ENCODE results near the gene NUP210L. TPM values are rescaled to one million over a fixed set of nuclear protein-coding genes. Genes with fewer than 3 reads are reported as not detected.
"Not testable (repeated sequence)": the region's sequence is repeated elsewhere in the genome, so short reads cannot be mapped to it uniquely, and the experiment has no call there.

Gene NUP210L
- total RNA-seq, 1 experiment from 2014 or later, result 0.07 TPM

DNA sequence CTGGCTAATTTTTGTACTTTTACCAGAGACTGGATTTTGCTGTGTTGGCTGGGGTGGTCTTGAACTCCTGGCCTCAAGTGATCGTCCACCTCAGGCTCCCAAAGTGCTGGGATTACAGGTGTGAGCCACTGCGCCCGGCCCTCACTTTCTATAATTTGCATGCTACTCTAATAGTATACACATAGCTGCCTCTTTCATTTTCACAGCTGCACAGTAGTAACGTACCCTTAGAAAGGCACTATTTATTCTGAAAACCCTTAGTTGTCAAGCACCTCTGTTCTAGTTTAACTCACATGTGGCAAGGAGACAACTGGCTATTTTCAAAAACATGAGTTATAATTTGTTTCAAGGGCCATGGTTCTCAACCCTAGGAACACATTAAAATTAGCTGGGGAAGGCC, 19.8 kb upstream of the NUP210L start:
- DNase-seq (ENCODE audit: low read depth), result no peak
- in situ Hi-C loops (cut with HindIII; ENCODE audit: low pct_unique_long_range_greater_than_20kb, low sequenced_read_pairs), result no loop called here

DNA sequence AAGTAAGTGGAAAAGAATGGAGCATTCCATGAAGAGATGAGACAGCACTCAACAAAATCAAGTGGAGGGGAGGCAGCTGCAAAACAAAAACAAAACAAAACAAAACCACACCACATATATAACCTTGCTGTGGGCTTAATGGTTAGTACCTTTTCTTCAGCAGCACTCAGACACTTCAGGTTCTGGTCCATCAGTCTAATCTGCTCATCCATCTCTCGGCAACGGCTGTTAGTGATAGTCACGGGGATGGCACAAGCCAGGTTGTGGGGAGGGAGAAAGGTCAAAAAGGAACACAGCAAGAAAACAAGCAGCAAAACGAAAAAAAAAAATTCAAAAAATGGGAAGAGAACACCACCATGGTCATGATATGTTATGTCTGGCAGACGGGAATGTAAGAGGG, 17.0 kb upstream of the NUP210L start:
- no peak for DNase-seq (ENCODE audit: low read depth)
- in situ Hi-C loops (cut with HindIII; ENCODE audit: low pct_unique_long_range_greater_than_20kb, low sequenced_read_pairs), result no loop called here

DNA sequence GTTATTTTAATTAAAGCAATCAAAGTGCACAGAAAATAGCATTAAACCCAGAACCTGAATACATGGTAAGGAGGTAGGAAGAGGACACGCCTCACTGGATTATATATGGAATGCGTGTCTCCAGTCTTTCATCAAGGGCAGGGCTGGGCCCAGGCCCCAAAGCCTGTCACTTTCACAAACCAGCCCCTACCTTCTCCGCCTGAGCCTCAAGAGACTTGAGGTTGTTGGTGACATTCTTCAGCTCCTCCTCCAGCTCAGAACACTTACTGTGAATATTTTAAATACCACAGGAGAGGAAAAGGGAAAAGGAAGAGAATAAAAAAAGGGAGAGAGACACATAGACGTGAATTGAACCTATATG, 16.3 kb upstream of the NUP210L start:
- in situ Hi-C loops (cut with HindIII; ENCODE audit: low pct_unique_long_range_greater_than_20kb, low sequenced_read_pairs), result no loop called here

DNA sequence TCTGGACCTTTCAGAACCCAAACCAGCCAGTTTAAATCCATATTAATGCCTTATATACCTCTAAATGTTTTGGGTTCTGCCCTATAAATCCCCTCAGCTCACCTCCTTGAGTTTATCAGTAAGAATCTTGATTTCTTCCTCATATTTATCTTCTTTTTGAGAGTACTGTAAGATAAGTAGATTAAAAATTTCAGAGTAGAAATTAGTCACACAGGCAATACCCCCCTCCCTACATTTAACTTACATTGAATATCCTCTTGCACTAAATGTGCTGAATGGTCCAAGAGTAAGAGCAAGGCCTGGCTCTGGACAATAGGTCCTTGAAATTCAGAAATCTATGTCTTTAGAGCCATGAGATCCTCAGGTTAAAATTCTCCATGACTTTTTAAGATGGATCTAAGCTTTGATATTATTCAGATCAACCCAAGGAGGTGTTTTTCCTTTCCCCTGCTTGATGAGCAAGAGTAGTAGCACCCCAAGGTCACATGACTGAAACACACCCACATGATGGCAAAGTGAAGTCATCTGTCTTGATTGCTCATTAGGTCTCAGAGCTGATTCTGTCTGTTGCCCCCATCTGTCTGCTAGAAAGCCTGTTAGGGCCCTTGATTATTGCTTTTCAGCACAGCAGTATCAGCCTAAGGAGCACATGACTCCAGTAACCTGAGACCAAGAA, 15.8 kb upstream of the NUP210L start:
- in situ Hi-C loops (cut with HindIII; ENCODE audit: low pct_unique_long_range_greater_than_20kb, low sequenced_read_pairs), result no loop called here
- DNase-seq (ENCODE audit: low read depth), result no peak

More for the DNA sequence above, 16.3 kb upstream of the NUP210L start:
- DNase-seq (ENCODE audit: low read depth), result no peak

DNA sequence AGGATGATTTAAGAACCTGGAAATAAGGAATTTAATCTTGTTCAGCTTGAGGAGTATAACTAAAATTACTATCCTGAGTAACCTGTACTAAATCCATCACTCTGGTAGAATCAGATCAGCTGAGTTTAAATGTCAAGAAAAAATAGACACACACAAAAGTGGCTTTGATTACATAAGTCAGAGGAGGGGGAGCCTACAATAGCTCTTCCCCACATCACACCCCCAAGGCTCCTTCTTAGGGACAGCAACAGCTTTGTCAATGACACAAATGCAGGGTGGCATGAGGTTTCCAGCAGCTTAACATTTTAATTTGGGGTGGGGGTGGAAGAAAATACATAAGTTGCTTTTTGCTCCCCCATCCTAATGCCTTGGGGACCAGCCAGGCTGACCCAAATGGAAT, 12.6 kb upstream of the NUP210L start:
- in situ Hi-C loops (cut with HindIII; ENCODE audit: low pct_unique_long_range_greater_than_20kb, low sequenced_read_pairs), result no loop called here
- no peak for DNase-seq (ENCODE audit: low read depth)

DNA sequence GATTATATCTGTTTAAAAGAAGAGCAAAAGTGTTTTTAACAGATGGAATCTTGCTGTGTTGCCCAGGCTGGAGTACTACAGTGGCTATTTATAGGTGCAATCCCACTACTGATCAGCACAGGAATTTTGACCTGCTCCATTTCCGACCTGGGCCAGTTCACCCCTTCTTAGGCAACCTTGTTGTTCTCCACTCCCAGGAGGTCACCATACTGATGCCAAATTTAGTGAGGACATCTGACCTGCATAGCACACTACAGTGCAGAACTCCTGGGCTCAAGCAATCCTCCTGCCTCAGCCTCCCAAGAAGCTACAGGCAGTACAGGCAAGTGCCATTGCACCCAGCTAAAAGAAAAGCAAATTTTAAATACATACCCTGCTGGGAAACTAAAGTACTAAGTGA, 11.3 kb upstream of the NUP210L start:
- in situ Hi-C loops (cut with HindIII; ENCODE audit: low pct_unique_long_range_greater_than_20kb, low sequenced_read_pairs), result no loop called here
- DNase-seq (ENCODE audit: low read depth), result no peak

DNA sequence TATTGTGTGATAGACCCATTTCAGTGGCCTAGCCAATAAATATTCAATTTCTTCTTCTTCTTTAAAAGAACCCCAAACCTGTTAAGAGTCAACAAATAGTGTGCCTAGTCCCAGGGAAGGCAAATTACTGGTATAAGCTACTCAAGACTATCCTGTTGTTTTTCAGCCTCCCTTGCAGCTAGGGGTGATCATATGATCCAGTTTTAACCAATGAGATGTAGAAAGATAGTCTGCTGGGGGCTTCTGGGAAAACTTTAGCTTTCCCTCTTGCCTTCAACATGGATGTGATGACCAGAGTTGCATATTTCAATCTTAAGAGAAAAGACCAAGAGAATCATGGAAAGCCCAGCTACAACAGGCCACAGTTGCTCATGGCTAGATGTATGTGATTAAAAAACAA, 4.7 kb upstream of the NUP210L start:
- DNase-seq (ENCODE audit: low read depth), result no peak
- in situ Hi-C loops (cut with HindIII; ENCODE audit: low pct_unique_long_range_greater_than_20kb, low sequenced_read_pairs), result no loop called here

DNA sequence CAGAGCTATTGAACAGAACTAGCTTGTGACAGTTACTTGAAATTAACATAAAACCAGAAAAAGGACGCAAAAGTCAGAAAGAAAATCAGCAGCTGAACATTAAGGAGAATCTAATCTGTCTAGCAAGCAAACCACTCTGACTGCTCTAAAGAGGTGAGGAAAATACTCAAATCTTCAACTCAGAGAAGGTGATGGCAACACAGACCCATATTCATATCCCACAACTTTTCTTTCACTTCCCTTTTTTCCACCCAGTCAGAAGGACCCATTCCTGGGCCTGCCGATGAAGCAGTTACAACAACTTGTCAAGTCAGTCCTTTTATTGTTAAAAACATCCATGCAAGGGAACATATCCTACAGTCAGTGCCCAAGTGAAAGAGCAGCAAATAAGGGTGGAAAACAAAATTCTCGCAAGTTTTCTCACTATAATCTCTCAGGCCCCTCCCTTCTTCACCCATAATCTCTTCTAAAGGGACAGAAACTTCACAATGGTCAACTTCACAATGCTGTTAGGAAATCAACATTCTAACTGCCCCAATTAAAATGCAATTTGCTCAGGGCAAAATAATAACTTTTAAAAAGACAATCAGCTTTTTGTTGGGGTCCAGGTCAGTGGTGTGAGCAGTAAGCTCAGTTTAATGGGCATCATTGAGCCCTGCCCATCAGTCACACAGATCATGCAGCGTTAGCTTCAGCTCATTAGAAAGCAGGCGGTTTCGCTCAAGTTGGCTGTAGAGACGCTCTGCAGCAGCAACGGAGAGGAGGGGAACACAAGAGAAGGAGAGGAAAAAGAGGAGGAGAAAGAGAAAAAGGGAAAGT, 3.6 kb upstream of the NUP210L start:
- DNase-seq (ENCODE audit: low read depth), result no peak
- in situ Hi-C loops (cut with HindIII; ENCODE audit: low pct_unique_long_range_greater_than_20kb, low sequenced_read_pairs), result no loop called here

DNA sequence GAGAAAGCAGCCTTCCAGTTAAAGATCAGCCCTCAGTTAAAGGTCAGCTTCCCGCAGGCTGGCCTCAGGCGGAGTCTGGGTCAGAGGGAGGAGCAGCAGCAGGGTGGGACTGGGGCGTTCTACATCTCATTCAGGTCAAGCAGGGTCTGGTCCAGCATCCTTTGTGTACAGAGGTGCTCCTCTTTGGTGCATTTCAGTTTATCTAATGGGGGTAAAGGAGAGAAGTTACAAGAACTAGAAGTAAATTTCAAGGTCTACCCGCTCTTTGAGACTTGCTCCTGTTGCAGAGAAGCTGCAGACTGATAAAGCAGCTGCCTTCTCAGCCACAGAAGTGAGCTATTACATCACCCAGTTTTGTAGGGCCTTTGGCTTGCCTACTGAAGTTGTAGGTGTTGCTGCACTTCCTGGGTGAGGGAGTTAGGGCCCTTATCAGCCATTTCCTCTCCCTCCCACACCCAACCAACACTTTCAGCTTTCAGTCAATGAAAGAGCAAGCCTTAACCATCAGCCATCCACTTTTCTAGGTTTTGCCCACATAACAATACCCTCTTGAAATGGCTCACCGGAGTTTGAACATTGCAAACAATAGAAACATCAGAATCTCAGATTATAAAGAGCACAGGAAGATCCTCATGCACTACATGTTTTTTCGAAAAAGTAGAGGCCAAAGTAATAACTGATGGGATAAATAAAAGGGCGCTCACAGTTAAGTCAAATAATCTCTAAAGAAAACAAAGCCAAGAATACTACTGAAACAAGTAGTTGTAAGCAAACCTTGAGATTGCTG, 2.8 kb upstream of the NUP210L start:
- no peak for DNase-seq (ENCODE audit: low read depth)
- in situ Hi-C loops (cut with HindIII; ENCODE audit: low pct_unique_long_range_greater_than_20kb, low sequenced_read_pairs), result no loop called here

DNA sequence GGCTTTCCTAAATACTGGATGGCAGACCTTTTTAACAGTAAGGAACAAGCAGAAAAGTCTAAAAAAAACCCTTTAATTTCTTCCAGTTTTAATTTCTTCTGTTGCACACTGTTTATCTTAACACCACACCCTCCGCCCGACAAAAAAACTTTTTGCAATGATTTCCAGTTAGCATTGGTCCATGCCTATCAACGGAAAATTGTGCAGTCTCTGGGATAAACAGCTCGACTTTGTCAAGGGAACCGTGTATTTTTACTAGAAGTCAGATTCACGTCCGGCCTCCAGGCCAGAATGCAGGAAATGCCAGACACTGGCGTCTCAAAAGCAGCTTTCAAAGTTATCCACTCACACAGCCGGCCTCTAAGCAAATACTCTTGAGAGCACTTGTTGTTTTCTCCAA, 378 bp upstream of the NUP210L start:
- DNase-seq (ENCODE audit: low read depth), result no peak
- in situ Hi-C loops (cut with HindIII; ENCODE audit: low pct_unique_long_range_greater_than_20kb, low sequenced_read_pairs), result no loop called here

DNA sequence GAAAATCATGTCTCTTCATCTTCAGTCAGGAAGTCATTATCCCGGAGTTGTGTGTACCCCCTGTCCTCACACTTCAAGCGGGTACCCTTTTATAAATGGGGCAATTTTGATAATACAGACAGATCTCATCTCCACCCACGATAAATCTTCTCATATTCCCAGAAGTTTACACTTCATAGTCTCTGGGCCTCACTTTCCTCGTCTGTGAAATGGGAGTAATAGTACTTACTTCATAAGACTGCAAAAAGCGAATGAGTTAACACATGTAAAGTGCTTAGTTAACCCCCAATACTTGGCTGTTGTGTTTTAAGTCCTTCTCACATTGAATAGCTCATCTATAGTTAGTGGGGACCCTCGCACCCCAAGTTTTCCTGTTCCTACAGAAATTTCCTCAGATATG, 820 bp downstream of the NUP210L start:
- no peak for DNase-seq (ENCODE audit: low read depth)
- in situ Hi-C loops (cut with HindIII; ENCODE audit: low pct_unique_long_range_greater_than_20kb, low sequenced_read_pairs), result no loop called here

DNA sequence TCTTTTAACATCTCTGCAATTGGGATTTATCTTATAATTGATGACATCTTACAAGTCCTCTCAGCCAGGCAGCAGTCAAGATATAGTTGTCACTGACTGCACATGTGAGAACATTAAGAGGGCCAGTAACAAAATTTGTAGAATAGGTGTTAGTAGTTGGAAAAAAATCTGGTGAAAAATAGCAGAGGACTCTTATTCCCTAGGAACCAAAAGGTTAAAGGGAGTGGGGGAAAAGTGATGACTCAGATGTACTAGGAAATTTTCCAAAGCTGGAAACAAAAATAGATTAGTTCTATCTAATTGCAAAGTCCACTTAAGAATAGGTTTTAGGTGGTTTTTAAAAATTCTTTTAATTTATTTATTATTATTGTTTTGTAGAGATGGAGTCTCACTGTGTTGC, 3.6 kb downstream of the NUP210L start:
- in situ Hi-C loops (cut with HindIII; ENCODE audit: low pct_unique_long_range_greater_than_20kb, low sequenced_read_pairs), result no loop called here
- DNase-seq (ENCODE audit: low read depth), result no peak

DNA sequence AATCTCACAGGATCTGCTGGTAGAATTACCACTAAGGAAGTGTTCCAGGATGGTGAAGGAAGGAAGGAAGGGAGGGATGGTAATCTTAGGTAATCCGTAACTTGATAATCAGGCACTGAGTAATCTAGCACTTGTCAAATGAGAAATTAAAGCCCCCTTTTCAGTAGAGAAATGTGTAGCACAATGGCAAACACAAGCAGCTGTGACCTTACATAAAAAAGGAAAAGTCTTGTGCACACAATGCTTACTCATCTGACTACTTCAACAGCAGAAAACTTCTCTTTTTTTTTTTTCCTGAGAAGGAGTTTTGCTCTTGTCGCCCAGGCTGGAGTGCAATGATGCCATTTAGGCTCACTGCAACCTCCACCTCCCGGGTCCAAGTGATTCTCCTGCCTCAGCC, 6.1 kb downstream of the NUP210L start:
- in situ Hi-C loops (cut with HindIII; ENCODE audit: low pct_unique_long_range_greater_than_20kb, low sequenced_read_pairs), result no loop called here
- no peak for DNase-seq (ENCODE audit: low read depth)

DNA sequence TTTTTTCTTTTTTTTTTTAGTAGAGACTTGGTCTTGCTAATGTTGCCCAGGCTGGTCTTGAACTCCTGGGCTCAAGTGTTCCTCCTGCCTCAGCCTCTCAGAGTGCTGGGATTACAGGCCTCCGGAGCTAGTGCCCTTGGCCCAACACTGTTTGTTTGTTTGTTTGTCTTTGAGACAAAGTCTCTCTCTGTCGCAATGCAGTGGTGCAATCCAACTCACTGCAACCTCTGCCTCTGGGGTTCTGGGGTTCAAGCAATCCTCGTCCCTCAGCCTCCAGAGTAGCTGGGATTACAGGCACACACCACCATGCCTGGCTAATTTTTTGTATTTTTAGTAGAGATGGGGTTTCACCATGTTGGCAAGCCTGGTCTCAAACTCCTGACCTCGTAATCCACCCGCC, 7.4 kb downstream of the NUP210L start:
- in situ Hi-C loops (cut with HindIII; ENCODE audit: low pct_unique_long_range_greater_than_20kb, low sequenced_read_pairs); DNase-seq (ENCODE audit: low read depth): not testable (repeated sequence)

DNA sequence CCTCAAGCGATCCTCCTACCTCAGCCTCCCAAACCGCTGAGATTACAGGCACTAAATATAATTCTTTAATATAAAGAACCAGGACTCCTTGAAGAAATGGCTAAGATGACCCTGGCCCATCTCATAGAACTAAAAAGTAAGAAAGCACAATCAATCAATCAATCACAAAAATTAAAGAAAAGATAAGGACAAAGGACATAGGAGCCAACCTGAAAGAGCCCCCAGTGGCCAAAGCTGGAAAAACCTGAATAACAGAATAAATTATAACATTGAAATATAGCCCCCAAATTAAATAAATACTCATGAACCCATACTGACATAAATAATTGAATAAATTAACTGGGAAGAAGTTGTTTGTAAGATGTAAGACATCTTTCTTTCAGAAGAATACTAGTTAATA, 8.9 kb downstream of the NUP210L start:
- DNase-seq (ENCODE audit: low read depth), result no peak
- in situ Hi-C loops (cut with HindIII; ENCODE audit: low pct_unique_long_range_greater_than_20kb, low sequenced_read_pairs), result no loop called here

DNA sequence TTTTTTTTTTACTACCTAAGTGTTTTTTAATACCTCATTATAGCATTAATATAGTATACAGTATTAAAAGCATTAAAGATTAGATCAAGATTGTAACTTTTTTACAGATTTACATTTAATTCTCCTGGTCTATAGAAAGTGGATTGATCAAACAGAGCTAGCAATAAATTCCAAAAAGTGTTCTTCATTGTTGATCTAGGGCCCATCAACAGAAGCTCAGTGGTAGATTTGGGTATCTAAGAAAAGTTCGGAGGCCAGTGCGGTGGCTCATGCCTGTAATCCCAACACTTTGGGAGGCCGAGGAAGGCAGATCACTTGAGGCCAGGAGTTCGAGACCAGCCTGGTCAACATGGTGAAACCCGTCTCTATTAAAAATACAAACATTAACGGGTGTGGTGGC, 12.5 kb downstream of the NUP210L start:
- in situ Hi-C loops (cut with HindIII; ENCODE audit: low pct_unique_long_range_greater_than_20kb, low sequenced_read_pairs), result no loop called here
- no peak for DNase-seq (ENCODE audit: low read depth)

DNA sequence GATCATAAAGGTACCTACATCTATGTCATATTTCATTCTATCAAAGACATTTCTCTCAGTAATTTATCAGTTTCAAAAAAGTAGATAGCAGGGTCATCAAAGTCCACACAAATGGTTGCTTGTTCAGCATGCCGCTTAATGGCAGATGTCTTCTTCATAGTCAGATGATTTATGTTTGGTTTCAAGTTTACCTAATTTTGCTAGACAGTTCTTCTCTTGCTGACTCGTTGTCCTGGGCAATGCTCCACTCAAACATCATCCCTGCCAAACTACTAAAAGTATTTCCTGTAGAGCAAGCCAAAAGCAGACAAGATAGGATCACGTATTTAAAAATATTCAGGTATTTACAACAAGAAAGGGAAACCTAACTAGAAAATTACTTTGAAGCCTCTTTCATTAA, 13.6 kb downstream of the NUP210L start:
- DNase-seq (ENCODE audit: low read depth), result no peak
- in situ Hi-C loops (cut with HindIII; ENCODE audit: low pct_unique_long_range_greater_than_20kb, low sequenced_read_pairs), result no loop called here

DNA sequence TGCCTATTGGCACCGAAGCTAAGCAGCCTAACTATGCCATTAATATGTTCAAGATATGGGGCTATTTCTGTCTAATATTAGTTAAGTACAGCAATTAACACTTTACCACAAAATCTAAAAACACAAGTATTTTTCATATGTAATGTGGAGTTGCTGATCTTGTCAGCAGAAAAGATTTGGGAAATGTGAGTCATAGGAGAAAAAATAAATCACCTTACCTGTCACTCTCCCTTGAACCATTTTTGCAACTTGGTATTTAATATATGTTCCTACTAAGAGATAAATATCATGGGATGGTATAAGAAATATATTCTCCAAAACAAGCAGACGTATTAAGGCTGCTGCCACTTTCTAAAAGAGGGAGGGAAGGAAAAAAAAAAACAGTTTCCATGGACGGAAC, 17.0 kb downstream of the NUP210L start:
- in situ Hi-C loops (cut with HindIII; ENCODE audit: low pct_unique_long_range_greater_than_20kb, low sequenced_read_pairs), result no loop called here
- DNase-seq (ENCODE audit: low read depth), result no peak

DNA sequence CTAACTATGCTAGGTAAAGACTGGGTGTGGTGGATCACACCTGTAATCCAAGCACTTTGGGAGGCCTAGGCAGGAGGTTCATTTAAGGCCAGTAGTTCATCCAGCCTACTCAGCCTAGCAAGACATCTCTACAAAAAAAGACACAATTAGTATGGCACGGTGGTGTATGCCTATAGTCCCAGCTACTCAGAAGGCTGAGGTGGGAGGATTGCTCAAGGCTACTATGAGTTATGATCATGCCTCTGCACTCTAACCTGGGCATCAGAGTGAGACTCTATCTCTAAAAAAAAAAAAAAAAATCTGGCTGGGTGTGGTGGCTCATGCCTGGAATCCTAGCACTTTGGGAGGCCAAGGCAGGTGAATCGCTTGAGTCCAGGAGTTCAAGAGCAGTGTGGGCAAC, 21.6 kb downstream of the NUP210L start:
- in situ Hi-C loops (cut with HindIII; ENCODE audit: low pct_unique_long_range_greater_than_20kb, low sequenced_read_pairs), result no loop called here
- DNase-seq (ENCODE audit: low read depth), result no peak

All from Caki2 (cell line).